Smooth muscle cell (in vitro differentiated cells): Measurements from ENCODE around the gene EHMT1. TPM values are rescaled to one million over a fixed set of nuclear protein-coding genes. Genes with fewer than 3 reads are reported as not detected.

Source experiments
- DNase-seq: peaks from one replicate; lab custom pipeline; 2025; ENCODE audit not compliant: unreplicated experiment; lab: John Stamatoyannopoulos, UW
- H2AFZ ChIP-seq: fragments of 200-600 bp; sonication (generic); 2 replicates; pipeline ENCODE4 v1.6.0; 2016; ENCODE audit warnings: antibody characterized with exemption, low read depth, mild to moderate bottlenecking
- H3F3A ChIP-seq: fragments of 200-600 bp; sonication (generic); 2 replicates; pipeline ENCODE4 v1.6.0; 2017; ENCODE audit warnings: antibody characterized with exemption, low read depth
- H3K27ac ChIP-seq: fragments of 200-600 bp; sonication (generic); 2 replicates; pipeline ENCODE4 v1.5.1; 2016; ENCODE audit warnings: low read depth, mild to moderate bottlenecking
- H3K27me3 ChIP-seq: fragments of 200-600 bp; sonication (generic); 2 replicates; pipeline ENCODE4 v1.6.1; 2016; ENCODE audit warnings: low read depth, mild to moderate bottlenecking
- H3K36me3 ChIP-seq: fragments of 200-600 bp; sonication (generic); 2 replicates; pipeline ENCODE4 v1.5.1; 2016; ENCODE audit warnings: low read depth
- H3K4me1 ChIP-seq: fragments of 200-600 bp; sonication (generic); 2 replicates; pipeline ENCODE4 v1.5.1; 2016; ENCODE audit warnings: low read depth
- H3K4me2 ChIP-seq: fragments of 200-600 bp; sonication (generic); 2 replicates; pipeline ENCODE4 v1.6.0; 2016; ENCODE audit warnings: mild to moderate bottlenecking
- H3K4me3 ChIP-seq: fragments of 200-600 bp; sonication (generic); 2 replicates; pipeline ENCODE4 v1.5.1; 2016; ENCODE audit warnings: mild to moderate bottlenecking
- H3K79me2 ChIP-seq: fragments of 200-600 bp; sonication (generic); 2 replicates; pipeline ENCODE4 v1.6.0; 2016; ENCODE audit warnings: low read depth, mild to moderate bottlenecking
- H3K9ac ChIP-seq: fragments of 200-600 bp; sonication (generic); 2 replicates; pipeline ENCODE4 v1.6.0; 2016; ENCODE audit warnings: low read depth
- H3K9me3 ChIP-seq: fragments of 200-600 bp; sonication (generic); replicated peaks from 2 replicates; pipeline ENCODE4 v1.5.1; 2016; ENCODE audit warnings: low read depth
- H4K20me1 ChIP-seq: fragments of 200-600 bp; sonication (generic); 2 replicates; pipeline ENCODE4 v1.6.0; 2016; ENCODE audit warnings: low read depth
- CTCF ChIP-seq: fragments of 200-600 bp; sonication (generic); IDR thresholded peaks from 2 replicates; pipeline ENCODE4 v1.5.1; 2017; ENCODE audit warnings: borderline replicate concordance, mild to moderate bottlenecking, antibody characterized with exemption; ENCODE audit not compliant: insufficient read depth, poor library complexity, severe bottlenecking
- WGBS: methylation state at CpG from one replicate; pipeline ENCODE4 v1.1.7; 2016; ENCODE audit warnings: low lambda C conversion rate; 5-methylcytosine and 5-hydroxymethylcytosine counted together
- polyA plus RNA-seq: library from polyadenylated mRNA; unstranded; fragments of >200 nt; fragmentation: Nextera tagmentation; extraction: Ambion mirVana; gene quantifications from 2 replicates; pipeline ENCODE4 v1.2.1, GENCODE V29; 2016
- total RNA-seq: library from RNA; depleted of rRNA; stranded (reverse); fragments of >200 nt; gene quantifications from 2 replicates; pipeline ENCODE4 v1.2.3, GENCODE V29; 2014

The EHMT1 gene
- total and polyA plus RNA-seq, 2 experiments from 2014 or later, result 23.1 to 34.1 TPM

DNA sequence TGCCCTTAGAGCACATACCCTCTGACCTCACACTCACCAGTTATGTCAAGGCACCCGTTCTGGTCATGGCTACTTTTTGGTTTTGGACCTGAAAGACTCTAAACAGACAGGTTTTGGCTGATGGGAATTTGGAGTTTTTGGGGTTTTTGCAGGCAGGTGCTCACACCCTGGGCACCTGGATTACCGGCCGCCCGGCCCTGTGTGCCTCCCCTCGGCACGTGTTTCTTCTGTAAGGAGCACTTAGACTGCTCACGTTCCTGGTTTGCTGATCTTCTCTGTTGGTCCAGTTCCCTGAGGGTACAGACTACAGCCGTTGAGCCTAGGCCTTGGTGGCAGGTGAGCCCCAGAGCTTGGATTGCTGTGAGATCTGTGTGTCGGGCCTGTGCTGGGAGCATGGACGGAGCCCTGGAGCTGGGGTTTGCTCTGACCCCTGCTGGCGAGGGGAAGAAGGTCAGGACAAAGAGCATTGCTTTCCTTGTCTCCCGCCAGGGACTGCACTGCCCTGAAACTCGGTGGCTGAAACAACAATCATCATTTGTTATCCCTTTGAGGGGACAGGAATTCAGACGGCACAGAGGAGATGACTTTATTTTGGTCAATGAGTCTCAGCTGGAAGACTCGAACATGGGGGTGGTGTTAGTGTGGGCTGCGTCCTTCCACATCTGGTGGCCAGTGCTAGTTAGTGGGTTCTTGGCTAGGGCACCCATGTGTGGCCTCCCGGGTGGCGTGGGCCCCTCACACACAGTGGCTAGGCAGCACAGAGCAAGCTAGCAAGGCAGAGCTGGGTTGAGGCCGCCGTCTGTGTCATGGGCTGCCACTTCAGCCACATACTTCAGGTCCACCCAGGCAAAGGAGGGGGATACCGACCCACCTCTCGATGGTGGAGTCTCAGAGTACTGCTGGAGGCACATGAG is 76.4 kb downstream of the EHMT1 start:
- Histone ChIP-seq H3K4me1 (no peaks in the 10 kb centered on the region), H4K20me1 (peaks cover 94% of the 10 kb centered on the region), H2AFZ (no peak overlapping the region), H3K36me3 (no peaks in the 10 kb centered on the region), H3K79me2 (peaks cover 92% of the 10 kb centered on the region), H3K27me3 (no peaks in the 10 kb centered on the region), H3K27ac (no peak overlapping the region), H3F3A (no peaks in the 10 kb centered on the region), H3K4me3 (no peak overlapping the region), H3K4me2 (no peak overlapping the region), H3K9ac (no peak overlapping the region), H3K9me3 (no peaks in the 10 kb centered on the region)
- no peak for DNase-seq
- WGBS, result 65% methylated on average over 22 of the region's 22 CpGs
- peak; percentile 49 for TF ChIP-seq CTCF

DNA sequence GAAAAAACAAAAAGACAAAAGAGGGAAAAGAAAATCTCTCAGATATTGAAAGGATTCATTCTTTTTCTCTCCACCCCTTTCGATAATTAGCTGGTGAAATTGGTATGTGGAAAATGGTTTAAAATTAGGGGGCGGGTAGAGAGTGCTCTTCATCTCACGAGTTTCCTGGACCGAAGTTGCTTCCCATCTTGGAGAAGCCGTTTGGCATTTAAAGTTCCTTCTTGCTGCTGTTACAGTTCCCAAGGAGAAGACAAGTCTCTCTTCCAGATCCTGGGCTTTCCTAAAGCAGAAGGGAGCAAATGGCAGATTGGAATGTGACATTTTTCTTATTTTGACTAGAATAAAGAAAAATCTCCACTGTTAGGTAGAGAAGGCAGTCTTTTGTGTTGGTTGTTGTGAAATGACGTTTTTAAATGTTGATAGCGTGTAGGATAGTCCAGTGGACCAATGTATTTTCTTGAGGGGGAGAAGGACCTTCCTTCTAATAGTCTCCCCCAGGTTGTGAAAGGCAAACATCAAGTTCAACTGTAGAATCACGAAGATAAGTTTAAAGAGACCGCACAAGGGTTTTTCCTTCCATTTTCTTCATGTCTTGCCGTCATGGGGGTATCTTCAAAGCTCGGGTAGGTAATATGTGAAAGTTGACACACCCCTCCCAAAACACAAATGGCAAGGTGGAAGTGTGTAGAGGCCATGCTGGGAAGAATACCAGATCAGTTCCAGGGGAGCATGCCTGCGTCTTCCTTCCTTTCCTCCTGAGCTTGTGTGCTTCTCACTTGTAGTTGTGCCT is 77.5 kb downstream of the EHMT1 start:
- 94% methylated on average over 12 of the region's 12 CpGs for WGBS

DNA sequence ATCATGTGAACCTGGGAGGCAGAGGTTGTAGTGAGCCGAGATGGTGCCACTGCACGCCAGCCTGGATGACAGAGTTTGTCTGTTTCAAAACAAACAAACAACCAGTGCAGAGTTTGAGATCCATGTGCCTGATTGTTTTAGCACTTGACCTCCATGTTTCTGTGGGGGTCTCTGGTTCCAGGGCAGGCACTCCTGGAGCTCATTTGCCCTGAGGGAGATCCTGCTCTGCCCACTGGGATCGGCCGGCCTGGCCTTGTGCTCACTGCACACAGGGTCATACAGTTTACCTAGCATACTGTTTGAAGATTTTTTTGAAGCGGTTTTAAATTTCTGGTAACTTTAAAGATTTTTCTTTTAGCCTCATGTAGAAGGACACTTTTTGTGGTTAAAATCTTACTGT is 78.4 kb downstream of the EHMT1 start:
- WGBS, result 88% methylated on average over 5 of the region's 5 CpGs
- H3K36me3 ChIP-seq, result no peaks in the 10 kb centered on the region
- H3K27me3 ChIP-seq, result no peaks in the 10 kb centered on the region
- peaks cover 90% of the 10 kb centered on the region for H4K20me1 ChIP-seq
- no peaks in the 10 kb centered on the region for H3K9me3 ChIP-seq
- peaks cover 91% of the 10 kb centered on the region for H3K79me2 ChIP-seq
- no peak overlapping the region for H2AFZ ChIP-seq
- no peak for TF ChIP-seq CTCF
- no peak overlapping the region for H3K4me3 ChIP-seq
- H3K4me1 ChIP-seq, result no peaks in the 10 kb centered on the region
- H3K27ac ChIP-seq, result no peak overlapping the region
- DNase-seq, result no peak
- H3K9ac ChIP-seq, result no peak overlapping the region
- no peaks in the 10 kb centered on the region for H3F3A ChIP-seq
- H3K4me2 ChIP-seq, result no peak overlapping the region

More for the DNA sequence above, 77.5 kb downstream of the EHMT1 start:
- Histone ChIP-seq H3K9me3 (no peaks in the 10 kb centered on the region), H3K27ac (no peak overlapping the region), H3K36me3 (no peaks in the 10 kb centered on the region), H3F3A (no peaks in the 10 kb centered on the region), H3K9ac (no peak overlapping the region), H3K4me1 (no peaks in the 10 kb centered on the region), H3K79me2 (peaks cover 92% of the 10 kb centered on the region), H4K20me1 (peaks cover 94% of the 10 kb centered on the region), H2AFZ (no peak overlapping the region), H3K27me3 (no peaks in the 10 kb centered on the region), H3K4me2 (no peak overlapping the region), H3K4me3 (no peak overlapping the region)
- DNase-seq, result no peak
- TF ChIP-seq CTCF, result no peak
